ENCODE results near the gene PALM.
"Not testable (repeated sequence)": the region's sequence is repeated elsewhere in the genome, so short reads cannot be mapped to it uniquely, and the experiment has no call there.

PALM gene
- total RNA-seq: 0 to 0.91 (median 0.45) reads per million in 4 experiments

- no peak for DNase-seq
These were observed at the start of gene PALM for GRCh38 chr19:708154-709143. Gene PALM, plus strand, starts transcription at chr19:708935. Its CDS starts 212 bp downstream, at chr19:709147.

- no peak for DNase-seq
These were observed 47.8 kb upstream of the PALM start for GRCh38 chr19:660793-661426.

GRCh38 chr19:661427-662196 lies 47.1 kb upstream of the PALM start:
- peak; percentile 35 for DNase-seq

- DNase-seq: peak; percentile 54
These were observed 46.4 kb upstream of the PALM start for GRCh38 chr19:662207-662961.

- DNase-seq: peak; percentile 93
These were observed 45.6 kb upstream of the PALM start, which contains the start of gene RNF126 for GRCh38 chr19:662962-663681. Gene RNF126, minus strand, starts transcription at chr19:663214. Its CDS starts 93 bp downstream, at chr19:663121.

GRCh38 chr19:663682-664117 lies 45.0 kb upstream of the PALM start:
- no peak for DNase-seq

GRCh38 chr19:664913-665443 lies 43.8 kb upstream of the PALM start:
- DNase-seq: peak; percentile 79

GRCh38 chr19:666985-667573 lies 41.7 kb upstream of the PALM start:
- DNase-seq: not testable (repeated sequence)

- not testable (repeated sequence) for DNase-seq
These were observed 39.9 kb upstream of the PALM start for GRCh38 chr19:668675-669434.

- no peak for DNase-seq
These were observed 38.1 kb upstream of the PALM start for GRCh38 chr19:670609-671075.

- no peak for DNase-seq
These were observed 34.2 kb upstream of the PALM start for GRCh38 chr19:674282-675151.

- no peak for DNase-seq
These were observed 32.8 kb upstream of the PALM start for GRCh38 chr19:676007-676338.

- DNase-seq: no peak
These were observed 32.2 kb upstream of the PALM start, which contains the start of gene FSTL3 for GRCh38 chr19:676339-677105. Gene FSTL3, plus strand, starts transcription at chr19:676392. Its CDS starts 32 bp downstream, at chr19:676424.

GRCh38 chr19:677201-677600 lies 31.5 kb upstream of the PALM start:
- no peak for DNase-seq

- DNase-seq: no peak
These were observed 30.9 kb upstream of the PALM start for GRCh38 chr19:677601-678436.

- DNase-seq: no peak
These were observed 29.8 kb upstream of the PALM start for GRCh38 chr19:678791-679388.
